HEK293 (cell line): Measurements from ENCODE around the gene CYP24A1.
A peak's percentile ranks its signal among the peaks of the same experiment; 100 is the strongest.

Experiments used
- CTCF ChIA-PET: fragments of 350-600 bp; formaldehyde crosslinking; extraction: SDS; loops from one replicate; lab custom pipeline; 2021; ENCODE audit warnings: antibody characterized with exemption; lab: Yijun Ruan, JAX
- POLR2A ChIA-PET: fragments of 300-600 bp; formaldehyde crosslinking; extraction: SDS; loops from one replicate; lab custom pipeline; 2020; ENCODE audit warnings: antibody characterized with exemption, inconsistent platforms; lab: Yijun Ruan, JAX
- H3K27ac ChIP-seq: fragments of 200-500 bp; sonication (Bioruptor generic); 2 replicates; pipeline ENCODE4 v1.5.1; 2014; ENCODE audit warnings: low read depth, low read length, control low read depth, inconsistent platforms; ENCODE audit errors: extremely low read depth
- H3K36me3 ChIP-seq, 2 experiments: fragments of 200-500 bp in 1 of 2; sonication (Bioruptor generic) in 1 of 2; 1 replicate in 1 of 2; 2 replicates in 1 of 2; pipeline ENCODE4 v1.5.1; 2014 to 2017; ENCODE audit warnings: inconsistent platforms in 2 of 2, low read length in 2 of 2; ENCODE audit not compliant: control insufficient read depth in 2 of 2, insufficient read depth in 1 of 2
- H3K4me1 ChIP-seq: fragments of 200-500 bp; sonication (Bioruptor generic); 2 replicates; pipeline ENCODE4 v1.5.1; 2014; ENCODE audit warnings: mild to moderate bottlenecking, low read length, inconsistent platforms; ENCODE audit not compliant: control insufficient read depth, insufficient read depth
- H3K4me3 ChIP-seq: 2 replicates; pipeline ENCODE4 v1.5.1; 2011; ENCODE audit warnings: low read depth, mild to moderate bottlenecking, control low read depth, low read length, moderate library complexity
- H3K9me3 ChIP-seq: fragments of 200-500 bp; sonication (Bioruptor generic); 2 replicates; pipeline ENCODE4 v1.5.1; 2014; ENCODE audit warnings: low read depth, low read length, inconsistent platforms; ENCODE audit not compliant: control insufficient read depth, insufficient read depth
- BCL11A ChIP-seq: fragments of 450-650 bp; formaldehyde crosslinking; IDR thresholded peaks from 2 replicates; pipeline ENCODE4 v1.5.1; 2016; ENCODE audit warnings: low read depth, missing biosample characterization, missing genetic modification characterization
- EGR2 ChIP-seq: fragments of 450-650 bp; formaldehyde crosslinking; IDR thresholded peaks from 2 replicates; pipeline ENCODE4 v1.5.1; 2016; ENCODE audit warnings: low read depth, missing biosample characterization, missing genetic modification characterization
- HOXA7 ChIP-seq: sonication (generic); formaldehyde crosslinking; IDR thresholded peaks from 2 replicates; pipeline ENCODE4 v1.8.1; 2022; ENCODE audit warnings: missing genetic modification reagents, borderline replicate concordance
- IKZF3 ChIP-seq: fragments of 450-650 bp; IDR thresholded peaks from 2 replicates; pipeline ENCODE4 v1.5.0; 2018; ENCODE audit warnings: missing biosample characterization, mild to moderate bottlenecking, missing genetic modification characterization, moderate library complexity
- KLF10 ChIP-seq: fragments of 450-650 bp; IDR thresholded peaks from 2 replicates; pipeline ENCODE4 v1.5.1; 2018; ENCODE audit warnings: missing biosample characterization, mild to moderate bottlenecking, missing genetic modification characterization
- KLF16 ChIP-seq: fragments of 450-650 bp; formaldehyde crosslinking; IDR thresholded peaks from 2 replicates; pipeline ENCODE4 v1.5.1; 2017; ENCODE audit warnings: missing biosample characterization, missing genetic modification characterization
- MEIS1 ChIP-seq: sonication (generic); formaldehyde crosslinking; IDR thresholded peaks from 2 replicates; pipeline ENCODE4 v1.8.1; 2022; ENCODE audit warnings: missing genetic modification reagents, mild to moderate bottlenecking, borderline replicate concordance
- SCRT2 ChIP-seq: fragments of 450-650 bp; formaldehyde crosslinking; IDR thresholded peaks from 2 replicates; pipeline ENCODE4 v1.5.1; 2016; ENCODE audit warnings: missing biosample characterization, missing genetic modification characterization
- ZBTB7A ChIP-seq: fragments of 450-650 bp; formaldehyde crosslinking; IDR thresholded peaks from 2 replicates; pipeline ENCODE4 v1.5.1; 2016; ENCODE audit warnings: low read depth, missing biosample characterization, missing genetic modification characterization
- ZBTB8A ChIP-seq: fragments of 450-650 bp; formaldehyde crosslinking; IDR thresholded peaks from 2 replicates; pipeline ENCODE4 v1.5.1; 2016; ENCODE audit warnings: missing biosample characterization, missing genetic modification characterization
- ZFHX2 ChIP-seq: fragments of 450-650 bp; formaldehyde crosslinking; conservative IDR thresholded peaks from 2 replicates; pipeline ENCODE4 v1.5.1; 2016; ENCODE audit warnings: missing biosample characterization, missing genetic modification characterization
- ZFP41 ChIP-seq: fragments of 450-650 bp; formaldehyde crosslinking; IDR thresholded peaks from 2 replicates; pipeline ENCODE4 v1.5.1; 2016; ENCODE audit warnings: missing biosample characterization, missing genetic modification characterization, borderline replicate concordance
- ZNF335 ChIP-seq: fragments of 450-650 bp; formaldehyde crosslinking; conservative IDR thresholded peaks from 2 replicates; pipeline ENCODE4 v1.5.1; 2016; ENCODE audit warnings: missing biosample characterization, missing genetic modification characterization
- ZNF37A ChIP-seq: fragments of 450-650 bp; IDR thresholded peaks from 2 replicates; pipeline ENCODE4 v1.5.1; 2018; ENCODE audit warnings: missing biosample characterization, missing genetic modification characterization
- ZNF473 ChIP-seq: fragments of 450-650 bp; formaldehyde crosslinking; IDR thresholded peaks from 2 replicates; pipeline ENCODE4 v1.5.1; 2017; ENCODE audit warnings: missing biosample characterization, missing genetic modification characterization
- ZNF521 ChIP-seq: fragments of 450-650 bp; formaldehyde crosslinking; IDR thresholded peaks from 2 replicates; pipeline ENCODE4 v1.5.1; 2017; ENCODE audit warnings: missing biosample characterization, mild to moderate bottlenecking, missing genetic modification characterization
- ZNF548 ChIP-seq: fragments of 450-650 bp; formaldehyde crosslinking; IDR thresholded peaks from 2 replicates; pipeline ENCODE4 v1.5.1; 2016; ENCODE audit warnings: missing biosample characterization, missing genetic modification characterization
- ZNF768 ChIP-seq: fragments of 450-650 bp; formaldehyde crosslinking; IDR thresholded peaks from 2 replicates; pipeline ENCODE4 v1.5.1; 2018; ENCODE audit warnings: missing biosample characterization, mild to moderate bottlenecking, missing genetic modification characterization
- TF ChIP-seq, protein P1 (sequence below): fragments of 450-650 bp; formaldehyde crosslinking; IDR thresholded peaks from 2 replicates; pipeline ENCODE4 v1.5.1; 2016; ENCODE audit warnings: missing biosample characterization, missing genetic modification characterization

Gene CYP24A1

GRCh38 chr20:54116550-54117235 is 57.1 kb downstream of the CYP24A1 start:
- no peaks in the 10 kb centered on the region for H3K36me3 ChIP-seq
- H3K27ac ChIP-seq: no peak overlapping the region
- no peak overlapping the region for H3K4me3 ChIP-seq
- no peaks in the 10 kb centered on the region for H3K4me1 ChIP-seq
- TF ChIP-seq ZNF768 (tag by site-specific recombination) (0 out of 2 replicates have a peak, but pooled peaks have one; percentile 45), HOXA7 (CRISPR knock-in tag) (no peak)
- CTCF ChIA-PET: interaction anchor here (2.4 kb wide), 1 partner anchor 12 kb away, joined by 16 read pairs; no protein-coding TSS in a partner anchor
- POLR2A ChIA-PET: no interaction called here
- no peaks in the 10 kb centered on the region for H3K9me3 ChIP-seq

- TF ChIP-seq KLF16 (tag by site-specific recombination): no peak
- TF ChIP-seq ZNF473 (tag by site-specific recombination): no peak
- TF ChIP-seq IKZF3: no peak
- TF ChIP-seq ZNF335: no peak
- TF ChIP-seq ZNF521 (tag by site-specific recombination): no peak
- TF ChIP-seq, protein P1, sequence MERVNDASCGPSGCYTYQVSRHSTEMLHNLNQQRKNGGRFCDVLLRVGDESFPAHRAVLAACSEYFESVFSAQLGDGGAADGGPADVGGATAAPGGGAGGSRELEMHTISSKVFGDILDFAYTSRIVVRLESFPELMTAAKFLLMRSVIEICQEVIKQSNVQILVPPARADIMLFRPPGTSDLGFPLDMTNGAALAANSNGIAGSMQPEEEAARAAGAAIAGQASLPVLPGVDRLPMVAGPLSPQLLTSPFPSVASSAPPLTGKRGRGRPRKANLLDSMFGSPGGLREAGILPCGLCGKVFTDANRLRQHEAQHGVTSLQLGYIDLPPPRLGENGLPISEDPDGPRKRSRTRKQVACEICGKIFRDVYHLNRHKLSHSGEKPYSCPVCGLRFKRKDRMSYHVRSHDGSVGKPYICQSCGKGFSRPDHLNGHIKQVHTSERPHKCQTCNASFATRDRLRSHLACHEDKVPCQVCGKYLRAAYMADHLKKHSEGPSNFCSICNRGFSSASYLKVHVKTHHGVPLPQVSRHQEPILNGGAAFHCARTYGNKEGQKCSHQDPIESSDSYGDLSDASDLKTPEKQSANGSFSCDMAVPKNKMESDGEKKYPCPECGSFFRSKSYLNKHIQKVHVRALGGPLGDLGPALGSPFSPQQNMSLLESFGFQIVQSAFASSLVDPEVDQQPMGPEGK (tag by site-specific recombination): no peak
- TF ChIP-seq MEIS1 (CRISPR knock-in tag): no peak
- no peak for TF ChIP-seq ZFP41 (tag by site-specific recombination)
- TF ChIP-seq BCL11A (tag by site-specific recombination): no peak
- TF ChIP-seq ZNF548 (tag by site-specific recombination): no peak
- no peak for TF ChIP-seq ZNF37A (tag by site-specific recombination)
- TF ChIP-seq ZBTB7A (tag by site-specific recombination): no peak
- no peak for TF ChIP-seq ZBTB8A (tag by site-specific recombination)
- no peak overlapping the region for H3K27ac ChIP-seq
- H3K4me1 ChIP-seq: no peaks in the 10 kb centered on the region
- no peak overlapping the region for H3K4me3 ChIP-seq
- no peaks in the 10 kb centered on the region for H3K36me3 ChIP-seq
- POLR2A ChIA-PET: no interaction called here
- no peaks in the 10 kb centered on the region for H3K9me3 ChIP-seq
- CTCF ChIA-PET: interaction anchor here (0.6 to 2.4 kb wide), 5 partner anchors 11 to 1483 kb away, joined by 3 to 16 read pairs (median 4); no protein-coding TSS in a partner anchor
Measured at GRCh38 chr20:54115172-54115854, 58.5 kb downstream of the CYP24A1 start.

GRCh38 chr20:54114109-54114508 is 59.7 kb downstream of the CYP24A1 start:
- CTCF ChIA-PET: no interaction called here
- H3K4me1 ChIP-seq: no peaks in the 10 kb centered on the region
- no peak overlapping the region for H3K4me3 ChIP-seq
- TF ChIP-seq SCRT2 (tag by site-specific recombination) (no peak), ZFHX2 (tag by site-specific recombination) (peak; percentile 93), EGR2 (peak; percentile 97), KLF10 (tag by site-specific recombination) (no peak)
- H3K27ac ChIP-seq: no peak overlapping the region
- no peaks in the 10 kb centered on the region for H3K9me3 ChIP-seq
- H3K36me3 ChIP-seq: no peaks in the 10 kb centered on the region
- POLR2A ChIA-PET: interaction anchor here (0.8 kb wide), 1 partner anchor 1465 kb away, joined by 6 read pairs; no protein-coding TSS in a partner anchor
